Heart right ventricle (tissue), 16 donors: ENCODE data around the gene ZNF618. TPM values are rescaled to one million over a fixed set of nuclear protein-coding genes. Genes with fewer than 3 reads are reported as not detected.
"Not testable (repeated sequence)": the region's sequence is repeated elsewhere in the genome, so short reads cannot be mapped to it uniquely, and the experiment has no call there.

Experiments
- ATAC-seq, 8 donors: fragments of 200-7000 bp; cut with Tn5 transposase; one replicate each; pipeline ENCODE4 v1.9.1; 2020; ENCODE audit warnings: mild to moderate bottlenecking in 8 of 8, moderate library complexity in 8 of 8, moderate number of reproducible peaks in 1 of 8
- DNase-seq, 2 donors: peaks; one replicate each; pipeline ENCODE4 v3.0.0-alpha.2; 2020
- H3K27ac ChIP-seq, 10 donors: fragments of 200-600 bp; sonication (generic) in 2 of 10; one replicate each; pipeline versions ENCODE4 v1.5.0 to v1.8.0; 2020 to 2022; ENCODE audit warnings: mild to moderate bottlenecking in 3 of 10
- H3K27me3 ChIP-seq, 7 donors: fragments of 200-600 bp; one replicate each; pipeline ENCODE4 v1.8.0; 2021 to 2022; ENCODE audit warnings: mild to moderate bottlenecking in 2 of 7
- H3K36me3 ChIP-seq, 9 donors: fragments of 200-600 bp; sonication (generic) in 1 of 9; one replicate each; pipeline versions ENCODE4 v1.5.0 to v1.8.0; 2020 to 2022; ENCODE audit warnings: mild to moderate bottlenecking in 2 of 9
- H3K4me1 ChIP-seq, 9 donors: fragments of 200-600 bp; sonication (generic) in 1 of 9; one replicate each; pipeline versions ENCODE4 v1.5.0 to v1.8.0; 2020 to 2022; ENCODE audit warnings: mild to moderate bottlenecking in 4 of 9
- H3K4me3 ChIP-seq, 10 donors: fragments of 200-600 bp; sonication (generic) in 2 of 10; one replicate each; pipeline versions ENCODE4 v1.5.0 to v1.8.0; 2020 to 2022; ENCODE audit warnings: mild to moderate bottlenecking in 7 of 10, moderate library complexity in 2 of 10
- H3K9me3 ChIP-seq, 11 donors: fragments of 200-600 bp in 10 of 11; sonication (generic) in 2 of 11; one replicate each; pipeline versions ENCODE4 v1.5.0 to v1.8.0; 2013 to 2022; ENCODE audit warnings: mild to moderate bottlenecking in 2 of 11, control low read depth in 1 of 11, moderate library complexity in 1 of 11
- CTCF ChIP-seq, 9 donors: fragments of 200-600 bp; sonication (generic) in 2 of 9; IDR thresholded peaks; one replicate each; pipeline versions ENCODE4 v1.5.0 to v1.8.0; 2021 to 2022; ENCODE audit warnings: antibody characterized with exemption in 9 of 9, mild to moderate bottlenecking in 5 of 9, moderate library complexity in 1 of 9
- WGBS, 2 donors: extraction: QIAGEN DNeasy Blood & Tissue Kit; methylation state at CpG; one replicate each; pipeline ENCODE4 v1.1.7; 2013; ENCODE audit warnings: inconsistent platforms in 1 of 2; 5-methylcytosine and 5-hydroxymethylcytosine counted together
- intact Hi-C, 10 donors: fragments of 100-400 bp; cut with DNase I; formaldehyde crosslinking; loops; one replicate each; pipeline versions ENCODE4 v1.11.1 to v1.14.2; 2022
- polyA plus RNA-seq, 2 donors: library from polyadenylated mRNA; stranded (reverse); fragments of 200-250 nt; gene quantifications; one replicate each; pipeline ENCODE4 v1.2.3, GENCODE V29; 2013
- total RNA-seq, 10 donors: library from RNA; stranded (reverse); fragmentation: NEBNext Ultra II Directional in 3 of 10; extraction: Animal tissue kit (Norgen Biotek cat#: 25700) in 3 of 10; gene quantifications; one replicate each; pipeline versions ENCODE4 v1.2.1 to v1.2.4, GENCODE V29; 2021 to 2023
- donor health status: Arrhythmogenic right ventricular cardiomyopathy.
- donor health status: ischemic (EF 13 %, LVEDD 7.1; RV severe dilation, severe dysfunction).
- donor health status: healthy with polysubstance abuse.
- donor health status: DM: no; HTN: yes; CAD: no.
- donor health status: DM: no; HTN: no; CAD: no.
- donor health status: ischemic (EF 25% LVEDD 6.9; RV normal size, moderate dysfunction).
- donor health status: ischemic (EF 25% LVEDD 5.7; RV mildly dilated, moderate dysfunction).
- donor health status: healthy.
- donor health status: DM: yes; HTN: yes; CAD: no.
- donor health status: Ischemic cardiomyopathy.
- donor health status: ischemic (EF 35%, LVEDD 5.7; RV mildly dilated, moderate dysfunction).
- donor health status: nonischemic (EF 11% LVEDD 7.7; RV severe dilation, severe dysfunction).
- donor health status: DM: yes; HTN: yes; CAD: no.
- donor health status: PGD.
- donor health status: ischemic (EF 29% LVEDD 5.4; RV normal size, mild dysfunction).
- donor health status: nonischemic (EF 23%, LVEDD 6.1; RV moderate dilation, normal function).

Gene ZNF618
- total and polyA plus RNA-seq, 12 donors = 0.59 to 2.5 (median 1.6) TPM

- Histone ChIP-seq H3K36me3 (peaks cover 0 to 68% (median 12%) of the 10 kb centered on the region in 9 donors), H3K9me3 (peaks cover 0 to 7% (median 0%) of the 10 kb centered on the region in 11 donors), H3K4me3 (no peak overlapping the region), H3K27me3 (no peaks in the 10 kb centered on the region), H3K27ac (no peak overlapping the region), H3K4me1 (no peaks in the 10 kb centered on the region)
- DNase-seq (no peak), ATAC-seq (no peak)
- TF ChIP-seq CTCF (IDR thresholded peaks at IDR 0.05) = no peak
- 85 to 87% methylated on average over 19 of the region's 19 CpGs for WGBS, 2 donors
- intact Hi-C loops = loop anchor here in 5 of 10 donors (5.0 to 10.0 kb wide), 5 partner anchors 231 to 356 kb away; no protein-coding TSS in a partner anchor
Observed at GRCh38 chr9:114037961-114038723, 162.0 kb downstream of the ZNF618 start.

- intact Hi-C loops = loop anchor here in 5 of 10 donors (5.0 to 10.0 kb wide), 5 partner anchors 232 to 357 kb away; no protein-coding TSS in a partner anchor
- WGBS, 2 donors = 97% methylated on average over 13 of the region's 13 CpGs
- Histone ChIP-seq H3K9me3 (peaks cover 0 to 14% (median 0%) of the 10 kb centered on the region in 11 donors), H3K36me3 (peaks cover 0 to 67% (median 12%) of the 10 kb centered on the region in 9 donors), H3K4me3 (no peak overlapping the region), H3K27ac (no peak overlapping the region), H3K4me1 (no peaks in the 10 kb centered on the region), H3K27me3 (no peaks in the 10 kb centered on the region)
- ATAC-seq (no peak), DNase-seq (no peak)
- TF ChIP-seq CTCF (IDR thresholded peaks at IDR 0.05) = no peak
Observed at GRCh38 chr9:114038724-114039313, 162.7 kb downstream of the ZNF618 start.

DNA sequence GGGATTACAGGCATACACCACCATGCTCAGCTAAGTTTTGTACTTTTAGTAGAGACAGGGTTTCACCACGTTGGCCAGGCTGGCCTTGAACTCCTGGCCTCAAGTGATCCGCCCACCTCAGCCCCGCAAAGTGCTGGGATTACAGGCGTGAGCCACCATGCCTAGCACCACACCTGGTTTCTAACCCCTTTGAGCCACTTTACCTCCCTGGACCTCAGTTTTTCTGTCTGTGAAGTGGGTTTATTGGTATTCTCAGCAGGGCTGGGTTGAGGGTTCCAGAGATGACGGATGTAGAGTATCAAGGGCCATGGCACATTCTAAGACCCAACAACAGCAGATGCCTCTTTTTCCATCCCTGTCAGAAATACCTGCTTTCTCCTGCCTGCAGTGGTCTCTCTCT, 163.4 kb downstream of the ZNF618 start:
- WGBS, 2 donors = 93 to 96% methylated on average over 5 of the region's 5 CpGs
- H3K27me3 ChIP-seq = no peaks in the 10 kb centered on the region
- no peak overlapping the region for H3K27ac ChIP-seq
- H3K36me3 ChIP-seq = peaks cover 0 to 61% (median 12%) of the 10 kb centered on the region in 9 donors
- no peak for TF ChIP-seq CTCF (IDR thresholded peaks at IDR 0.05)
- intact Hi-C loops = loop anchor here in 5 of 10 donors (5.0 to 10.0 kb wide), 5 partner anchors 232 to 357 kb away; no protein-coding TSS in a partner anchor
- DNase-seq = no peak
- peaks cover 0 to 20% (median 0%) of the 10 kb centered on the region in 11 donors for H3K9me3 ChIP-seq
- H3K4me3 ChIP-seq = no peak overlapping the region
- no peak for ATAC-seq
- no peaks in the 10 kb centered on the region for H3K4me1 ChIP-seq

- H3K27ac ChIP-seq, ATAC-seq, H3K4me3 ChIP-seq, DNase-seq, H3K27me3 ChIP-seq, intact Hi-C loops, H3K4me1 ChIP-seq: not testable (repeated sequence)
- peaks cover 0 to 49% (median 4%) of the 10 kb centered on the region in 9 donors for H3K36me3 ChIP-seq
- H3K9me3 ChIP-seq = peaks cover 0 to 21% (median 0%) of the 10 kb centered on the region in 11 donors
Observed at GRCh38 chr9:114043660-114044059, 167.6 kb downstream of the ZNF618 start.
